ENCODE measurements around the gene NLGN2.

- TF ChIP-seq POLR2A (IDR thresholded peaks at IDR 0.05) (no peak), CTCF (IDR thresholded peaks at IDR 0.05) (no peak)
Measured at GRCh38 chr17:7393613-7394451, 13.8 kb upstream of the NLGN2 start.
